MCF 10A (cell line): ENCODE results near the gene VARS2. TPM values are rescaled to one million over a fixed set of nuclear protein-coding genes. Genes with fewer than 3 reads are reported as not detected.
A peak's percentile ranks its signal among the peaks of the same experiment; 100 is the strongest.

ENCODE experiments used
- BruUV-seq: library from RNA; stranded (reverse); fragments of 400-500 nt; replicated peaks from 2 replicates; lab custom pipeline; 2021; lab: Mats Ljungman, UMichigan
- CTCF ChIA-PET: fragments of 300-600 bp; sonication (Branson Sonifier 250); formaldehyde crosslinking; extraction: SDS; loops from one replicate; lab custom pipeline; 2021; ENCODE audit warnings: antibody characterized with exemption, inconsistent platforms; lab: Yijun Ruan, JAX
- POLR2A ChIA-PET: fragments of 300-600, 350-650 bp; sonication (Branson Sonifier 250); formaldehyde crosslinking; extraction: SDS; loops from one replicate; lab custom pipeline; 2020; ENCODE audit warnings: antibody characterized with exemption, inconsistent platforms; lab: Yijun Ruan, JAX
- DNase-seq: peaks from one replicate; pipeline ENCODE4 v3.0.0-alpha.2; 2018; ENCODE audit not compliant: unreplicated experiment
- H3K27ac Mint-ChIP-seq: one replicate; pipeline ENCODE4 v1.8.0; 2022; ENCODE audit warnings: mild to moderate bottlenecking, low read depth, mixed read lengths; ENCODE audit not compliant: unreplicated experiment
- H3K27me3 Mint-ChIP-seq: one replicate; pipeline ENCODE4 v1.8.0; 2022; ENCODE audit warnings: mixed read lengths; ENCODE audit not compliant: insufficient read depth, unreplicated experiment
- H3K36me3 Mint-ChIP-seq: one replicate; pipeline ENCODE4 v1.8.0; 2022; ENCODE audit warnings: mild to moderate bottlenecking, moderate library complexity, mixed read lengths; ENCODE audit not compliant: insufficient read depth, unreplicated experiment
- H3K4me1 Mint-ChIP-seq: one replicate; pipeline ENCODE4 v1.8.0; 2022; ENCODE audit warnings: mixed read lengths; ENCODE audit not compliant: insufficient read depth, unreplicated experiment
- H3K4me3 Mint-ChIP-seq: one replicate; pipeline ENCODE4 v1.8.0; 2022; ENCODE audit warnings: mild to moderate bottlenecking, moderate library complexity, mixed read lengths; ENCODE audit not compliant: unreplicated experiment
- H3K9me3 Mint-ChIP-seq: one replicate; pipeline ENCODE4 v1.8.0; 2022; ENCODE audit warnings: mixed read lengths; ENCODE audit not compliant: unreplicated experiment
- intact Hi-C: fragments of 100-400 bp; cut with micrococcal nuclease; formaldehyde crosslinking; loops from 2 replicates; pipeline ENCODE4 v1.14.1; 2022
- total RNA-seq: library from RNA; stranded (reverse); gene quantifications from 2 replicates; pipeline ENCODE4 v1.2.3, GENCODE V29; 2022
- TF ChIP-seq, protein P1 (sequence below): fragments of 200-600 bp; IDR thresholded peaks from one replicate; pipeline ENCODE4 v1.8.0; 2022; ENCODE audit warnings: antibody characterized with exemption, mild to moderate bottlenecking; ENCODE audit not compliant: unreplicated experiment

Gene VARS2
- total RNA-seq, 1 experiment from 2014 or later: 52.7 TPM

DNA sequence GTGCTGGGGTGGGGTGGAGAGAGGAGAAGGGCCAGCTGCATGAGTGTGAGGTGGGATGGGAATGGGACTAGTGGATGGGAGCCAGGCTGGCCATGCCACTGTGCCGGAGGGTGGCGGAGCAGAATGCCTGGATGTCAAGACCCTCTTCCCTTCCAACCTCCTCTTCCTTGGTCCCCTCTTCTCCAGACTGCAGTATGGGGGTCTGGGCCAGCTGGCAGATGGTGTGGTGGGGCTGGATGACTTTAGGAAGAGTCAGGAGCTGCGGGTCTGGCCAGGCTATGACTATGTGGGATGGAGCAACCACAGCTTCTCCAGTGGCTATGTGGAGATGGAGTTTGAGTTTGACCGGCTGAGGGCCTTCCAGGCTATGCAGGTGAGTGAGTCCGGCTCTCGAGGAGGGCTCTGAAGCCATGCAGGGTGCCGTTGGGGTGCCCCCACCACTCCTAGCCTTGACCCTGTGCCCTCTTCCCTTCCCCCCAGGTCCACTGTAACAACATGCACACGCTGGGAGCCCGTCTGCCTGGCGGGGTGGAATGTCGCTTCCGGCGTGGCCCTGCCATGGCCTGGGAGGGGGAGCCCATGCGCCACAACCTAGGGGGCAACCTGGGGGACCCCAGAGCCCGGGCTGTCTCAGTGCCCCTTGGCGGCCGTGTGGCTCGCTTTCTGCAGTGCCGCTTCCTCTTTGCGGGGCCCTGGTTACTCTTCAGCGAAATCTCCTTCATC, 22.1 kb upstream of the VARS2 start:
- Mint-ChIP-seq H3K27me3 (no peaks in the 10 kb centered on the region), H3K27ac (no peak overlapping the region), H3K4me1 (peaks cover 27% of the 10 kb centered on the region), H3K4me3 (no peak overlapping the region), H3K36me3 (peaks cover 86% of the 10 kb centered on the region), H3K9me3 (no peaks in the 10 kb centered on the region)
- POLR2A ChIA-PET: interaction anchor here (1.3 to 4.8 kb wide), 2 partner anchors 15 to 23 kb away, joined by 4 to 38 read pairs; partner anchors contain the start of gene GTF2H4
- intact Hi-C loops: no loop called here
- TF ChIP-seq, protein P1, sequence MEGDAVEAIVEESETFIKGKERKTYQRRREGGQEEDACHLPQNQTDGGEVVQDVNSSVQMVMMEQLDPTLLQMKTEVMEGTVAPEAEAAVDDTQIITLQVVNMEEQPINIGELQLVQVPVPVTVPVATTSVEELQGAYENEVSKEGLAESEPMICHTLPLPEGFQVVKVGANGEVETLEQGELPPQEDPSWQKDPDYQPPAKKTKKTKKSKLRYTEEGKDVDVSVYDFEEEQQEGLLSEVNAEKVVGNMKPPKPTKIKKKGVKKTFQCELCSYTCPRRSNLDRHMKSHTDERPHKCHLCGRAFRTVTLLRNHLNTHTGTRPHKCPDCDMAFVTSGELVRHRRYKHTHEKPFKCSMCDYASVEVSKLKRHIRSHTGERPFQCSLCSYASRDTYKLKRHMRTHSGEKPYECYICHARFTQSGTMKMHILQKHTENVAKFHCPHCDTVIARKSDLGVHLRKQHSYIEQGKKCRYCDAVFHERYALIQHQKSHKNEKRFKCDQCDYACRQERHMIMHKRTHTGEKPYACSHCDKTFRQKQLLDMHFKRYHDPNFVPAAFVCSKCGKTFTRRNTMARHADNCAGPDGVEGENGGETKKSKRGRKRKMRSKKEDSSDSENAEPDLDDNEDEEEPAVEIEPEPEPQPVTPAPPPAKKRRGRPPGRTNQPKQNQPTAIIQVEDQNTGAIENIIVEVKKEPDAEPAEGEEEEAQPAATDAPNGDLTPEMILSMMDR: no peak
- DNase-seq: no peak
- CTCF ChIA-PET: interaction anchor here (0.6 to 0.9 kb wide), 4 partner anchors 21 to 408 kb away, joined by 3 to 6 read pairs (median 3); no protein-coding TSS in a partner anchor
- BruUV-seq: no TSS peak

DNA sequence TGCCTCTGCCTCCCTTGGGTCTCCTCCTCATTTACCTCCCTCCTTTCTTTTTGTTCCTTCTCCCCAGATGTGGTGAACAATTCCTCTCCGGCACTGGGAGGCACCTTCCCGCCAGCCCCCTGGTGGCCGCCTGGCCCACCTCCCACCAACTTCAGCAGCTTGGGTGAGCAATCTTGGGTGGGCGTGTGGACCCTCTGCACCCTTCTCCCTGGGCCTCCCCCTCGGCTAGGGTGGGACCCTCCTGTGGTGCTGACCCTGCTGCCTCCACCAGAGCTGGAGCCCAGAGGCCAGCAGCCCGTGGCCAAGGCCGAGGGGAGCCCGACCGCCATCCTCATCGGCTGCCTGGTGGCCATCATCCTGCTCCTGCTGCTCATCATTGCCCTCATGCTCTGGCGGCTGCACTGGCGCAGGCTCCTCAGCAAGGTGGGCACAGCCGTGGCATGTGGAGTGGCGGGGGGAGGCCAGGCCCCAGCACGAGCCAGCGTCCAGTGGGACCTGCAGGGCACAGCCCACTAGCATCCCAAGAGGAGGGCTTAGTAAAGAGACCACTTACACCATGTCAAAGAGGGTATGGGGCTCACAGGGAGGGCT, 20.9 kb upstream of the VARS2 start:
- no peak overlapping the region for H3K4me3 Mint-ChIP-seq
- CTCF ChIA-PET: interaction anchor here (1.0 kb wide), 1 partner anchor 194 kb away, joined by 3 read pairs; no protein-coding TSS in a partner anchor
- no peaks in the 10 kb centered on the region for H3K9me3 Mint-ChIP-seq
- no peak for DNase-seq
- TF ChIP-seq, protein P1: no peak
- POLR2A ChIA-PET: interaction anchor here (0.6 kb wide), 1 partner anchor 170 kb away, joined by 4 read pairs; no protein-coding TSS in a partner anchor
- H3K27ac Mint-ChIP-seq: no peak overlapping the region
- H3K27me3 Mint-ChIP-seq: no peaks in the 10 kb centered on the region
- H3K36me3 Mint-ChIP-seq: peaks cover 87% of the 10 kb centered on the region
- H3K4me1 Mint-ChIP-seq: peaks cover 25% of the 10 kb centered on the region
- intact Hi-C loops: no loop called here
- no TSS peak for BruUV-seq

DNA sequence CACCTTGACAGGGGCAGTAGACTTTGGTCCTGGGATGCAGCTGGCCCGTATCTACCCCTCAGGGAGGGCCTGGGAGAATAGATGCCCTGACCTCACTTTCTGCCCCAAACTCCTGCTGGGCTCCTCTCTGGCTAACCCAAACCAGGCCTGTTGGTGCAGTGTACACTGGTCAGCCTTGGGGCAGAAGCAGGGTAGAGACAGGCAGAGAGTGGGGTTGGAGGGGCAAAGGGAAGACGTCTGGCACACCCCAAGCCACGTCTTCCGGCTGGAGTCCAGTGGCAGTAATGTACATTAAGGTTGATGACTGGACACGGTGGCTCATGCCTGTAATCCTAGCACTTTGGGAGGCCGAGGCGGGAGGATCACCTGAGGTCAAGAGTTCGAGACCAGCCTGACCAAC, 20.4 kb upstream of the VARS2 start:
- ChIA-PET POLR2A (interaction anchor here (0.6 to 1.1 kb wide), 2 partner anchors 21 to 171 kb away, joined by 4 to 6 read pairs; partner anchors contain the start of gene VARS2), CTCF (no interaction called here)
- H3K4me1 Mint-ChIP-seq: peaks cover 19% of the 10 kb centered on the region
- peaks cover 87% of the 10 kb centered on the region for H3K36me3 Mint-ChIP-seq
- no peaks in the 10 kb centered on the region for H3K27me3 Mint-ChIP-seq
- no peak overlapping the region for H3K4me3 Mint-ChIP-seq
- intact Hi-C loops: no loop called here
- BruUV-seq: no TSS peak
- no peak for DNase-seq
- H3K9me3 Mint-ChIP-seq: no peaks in the 10 kb centered on the region
- no peak overlapping the region for H3K27ac Mint-ChIP-seq
- TF ChIP-seq, protein P1: no peak

DNA sequence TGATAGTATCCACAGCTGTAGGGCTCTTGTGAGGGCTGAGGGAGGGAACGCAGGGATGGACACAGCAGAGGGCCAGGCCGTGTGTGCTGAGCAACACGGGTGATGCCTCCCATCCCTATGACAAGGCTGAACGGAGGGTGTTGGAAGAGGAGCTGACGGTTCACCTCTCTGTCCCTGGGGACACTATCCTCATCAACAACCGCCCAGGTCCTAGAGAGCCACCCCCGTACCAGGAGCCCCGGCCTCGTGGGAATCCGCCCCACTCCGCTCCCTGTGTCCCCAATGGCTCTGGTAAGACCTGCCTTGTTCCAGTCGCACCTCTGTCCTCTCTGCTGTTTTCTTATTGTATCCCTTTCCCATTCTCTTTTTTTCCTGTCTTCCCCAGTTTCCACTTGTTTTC, 19.7 kb upstream of the VARS2 start:
- ChIA-PET CTCF (interaction anchor here (0.6 kb wide), 1 partner anchor 12 kb away, joined by 7 read pairs; no protein-coding TSS in a partner anchor), POLR2A (interaction anchor here (1.1 kb wide), 1 partner anchor 20 kb away, joined by 6 read pairs; the partner anchor contains the start of gene VARS2)
- BruUV-seq: no TSS peak
- TF ChIP-seq, protein P1: no peak
- no peak for DNase-seq
- Mint-ChIP-seq H3K9me3 (no peaks in the 10 kb centered on the region), H3K36me3 (peaks cover 82% of the 10 kb centered on the region), H3K4me1 (peaks cover 19% of the 10 kb centered on the region), H3K4me3 (no peak overlapping the region), H3K27me3 (no peaks in the 10 kb centered on the region), H3K27ac (peak overlapping the region; percentile 37)
- intact Hi-C loops: no loop called here
